Brain microvascular endothelial cell (primary cell): ENCODE measurements around the gene XPO1.
"Not testable (repeated sequence)": the region's sequence is repeated elsewhere in the genome, so short reads cannot be mapped to it uniquely, and the experiment has no call there.

Experiments
- DNase-seq: peaks from one replicate; pipeline ENCODE4 v3.0.0-alpha.2; 2020
- H3K27ac ChIP-seq: fragments of 250-450 bp; sonication (Bioruptor Pico); 2 replicates; pipeline ENCODE4 v1.5.1; 2020; ENCODE audit warnings: mild to moderate bottlenecking, moderate library complexity
- H3K27me3 ChIP-seq: fragments of 250-450 bp; sonication (Bioruptor Pico); replicated peaks from 2 replicates; pipeline ENCODE4 v1.5.1; 2020; ENCODE audit warnings: mild to moderate bottlenecking
- H3K36me3 ChIP-seq: fragments of 250-450 bp; sonication (Bioruptor Pico); replicated peaks from 2 replicates; pipeline ENCODE4 v1.5.1; 2020; ENCODE audit warnings: mild to moderate bottlenecking
- H3K4me3 ChIP-seq: 2 replicates; pipeline ENCODE4 v1.5.1; 2011; ENCODE audit warnings: low read depth, mild to moderate bottlenecking, control low read depth, low read length, moderate library complexity
- CTCF ChIP-seq: IDR thresholded peaks from 2 replicates; pipeline ENCODE4 v1.5.1; 2011; ENCODE audit warnings: low read depth, mild to moderate bottlenecking, moderate library complexity, low read length, control low read depth, inconsistent platforms; ENCODE audit errors: missing control alignments
- in situ Hi-C: cut with HindIII; loops from 2 replicates; pipeline ENCODE4 v1.10.0; 2017; ENCODE audit warnings: low sequenced_read_pairs, low pct_ligation_motif_present

XPO1 gene

GRCh38 chr2:61448229-61448628 lies 89.9 kb downstream of the XPO1 start:
- Histone ChIP-seq H3K4me3 (no peak overlapping the region), H3K27me3 (no peaks in the 10 kb centered on the region), H3K36me3 (no peaks in the 10 kb centered on the region), H3K27ac (no peak overlapping the region)
- TF ChIP-seq CTCF: no peak
- DNase-seq: no peak
- in situ Hi-C loops: no loop called here

GRCh38 chr2:61446971-61447370 lies 91.2 kb downstream of the XPO1 start:
- not testable (repeated sequence) for H3K36me3 ChIP-seq

GRCh38 chr2:61443342-61444041 lies 94.7 kb downstream of the XPO1 start:
- DNase-seq: no peak
- Histone ChIP-seq H3K27me3 (no peaks in the 10 kb centered on the region), H3K36me3 (no peaks in the 10 kb centered on the region), H3K4me3 (no peak overlapping the region), H3K27ac (no peak overlapping the region)
- no peak for TF ChIP-seq CTCF
- in situ Hi-C loops: no loop called here

More at GRCh38 chr2:61446971-61447370, 91.2 kb downstream of the XPO1 start:
- H3K27me3 ChIP-seq, in situ Hi-C loops, H3K4me3 ChIP-seq, DNase-seq, H3K27ac ChIP-seq: not testable (repeated sequence)

- Histone ChIP-seq H3K27ac (no peak overlapping the region), H3K36me3 (no peaks in the 10 kb centered on the region), H3K4me3 (no peak overlapping the region), H3K27me3 (no peaks in the 10 kb centered on the region)
- TF ChIP-seq CTCF: no peak
- no peak for DNase-seq
- in situ Hi-C loops: no loop called here
Measured at GRCh38 chr2:61439241-61440002, 98.7 kb downstream of the XPO1 start.

GRCh38 chr2:61438670-61439069 lies 99.5 kb downstream of the XPO1 start:
- Histone ChIP-seq H3K27ac (no peak overlapping the region), H3K36me3 (no peaks in the 10 kb centered on the region), H3K27me3 (no peaks in the 10 kb centered on the region), H3K4me3 (no peak overlapping the region)
- in situ Hi-C loops: no loop called here
- TF ChIP-seq CTCF: no peak
- DNase-seq: no peak

- no peak for TF ChIP-seq CTCF
- no peak for DNase-seq
- no peak overlapping the region for H3K4me3 ChIP-seq
- no peaks in the 10 kb centered on the region for H3K27me3 ChIP-seq
- H3K27ac ChIP-seq: no peak overlapping the region
- in situ Hi-C loops: no loop called here
- H3K36me3 ChIP-seq: no peaks in the 10 kb centered on the region
Measured at GRCh38 chr2:61437170-61437569, 101.0 kb downstream of the XPO1 start.
